Mesendoderm (in vitro differentiated cells): ENCODE measurements around the gene DBNDD1.
"Not testable (repeated sequence)": the region's sequence is repeated elsewhere in the genome, so short reads cannot be mapped to it uniquely, and the experiment has no call there.

Experiments used
- DNase-seq: peaks from one replicate; pipeline ENCODE4 v3.0.0; 2013
- H2AK5ac ChIP-seq: 2 replicates; pipeline ENCODE4 v1.6.1; 2013; ENCODE audit warnings: low read length, inconsistent platforms
- H2BK120ac ChIP-seq: 2 replicates; pipeline ENCODE4 v1.6.1; 2013; ENCODE audit warnings: low read depth, mild to moderate bottlenecking, low read length, moderate library complexity, mixed read lengths
- H2BK15ac ChIP-seq: replicated peaks from 2 replicates; pipeline ENCODE4 v1.6.1; 2013; ENCODE audit warnings: low read depth, mild to moderate bottlenecking, moderate library complexity
- H2BK5ac ChIP-seq: 2 replicates; pipeline ENCODE4 v1.6.1; 2013; ENCODE audit warnings: low read length, inconsistent platforms
- H3K18ac ChIP-seq: 2 replicates; pipeline ENCODE4 v1.6.1; 2013; ENCODE audit warnings: mild to moderate bottlenecking, low read length, mixed read lengths
- H3K23ac ChIP-seq: one replicate; pipeline ENCODE4 v1.6.1; 2013; ENCODE audit warnings: low read length
- H3K27ac ChIP-seq: 2 replicates; pipeline ENCODE4 v1.5.1; 2013; ENCODE audit warnings: low read depth, mild to moderate bottlenecking, inconsistent platforms, low read length, moderate library complexity
- H3K27me3 ChIP-seq: 2 replicates; pipeline ENCODE4 v1.6.1; 2013; ENCODE audit warnings: low read length, control low read depth, mild to moderate bottlenecking, inconsistent platforms; ENCODE audit not compliant: insufficient read depth, poor library complexity
- H3K36me3 ChIP-seq: 2 replicates; pipeline ENCODE4 v1.6.1; 2013; ENCODE audit warnings: low read length, inconsistent platforms; ENCODE audit not compliant: control insufficient read depth, insufficient read depth
- H3K4ac ChIP-seq: one replicate; pipeline ENCODE4 v1.6.1; 2013; ENCODE audit warnings: low read depth, mild to moderate bottlenecking, low read length, moderate library complexity
- H3K4me1 ChIP-seq: 2 replicates; pipeline ENCODE4 v1.6.1; 2013; ENCODE audit warnings: low read depth, low read length, inconsistent platforms; ENCODE audit not compliant: control insufficient read depth
- H3K4me2 ChIP-seq: 2 replicates; pipeline ENCODE4 v1.6.1; 2013; ENCODE audit warnings: low read length
- H3K4me3 ChIP-seq: 2 replicates; pipeline ENCODE4 v1.5.1; 2013; ENCODE audit warnings: mild to moderate bottlenecking, low read length
- H3K56ac ChIP-seq: one replicate; pipeline ENCODE4 v1.6.1; 2013; ENCODE audit warnings: low read length
- H3K79me1 ChIP-seq: 2 replicates; pipeline ENCODE4 v1.6.1; 2013; ENCODE audit warnings: low read length, inconsistent platforms
- H3K79me2 ChIP-seq: 2 replicates; pipeline ENCODE4 v1.6.1; 2013; ENCODE audit warnings: mild to moderate bottlenecking, low read length; ENCODE audit not compliant: control insufficient read depth, insufficient read depth
- H3K9ac ChIP-seq: 2 replicates; pipeline ENCODE4 v1.6.1; 2013; ENCODE audit warnings: low read length, inconsistent platforms
- H4K5ac ChIP-seq: one replicate; pipeline ENCODE4 v1.6.1; 2013; ENCODE audit warnings: low read length
- H4K8ac ChIP-seq: one replicate; pipeline ENCODE4 v1.6.1; 2013; ENCODE audit warnings: low read depth, mild to moderate bottlenecking, control low read depth, low read length, moderate library complexity
- WGBS: extraction: QIAGEN DNeasy Blood & Tissue Kit; methylation state at CpG from one replicate; pipeline ENCODE4 v1.1.7; 2013; ENCODE audit warnings: low lambda C conversion rate, missing lambda C conversion rate; ENCODE audit not compliant: insufficient coverage; ENCODE audit errors: extremely low coverage; 5-methylcytosine and 5-hydroxymethylcytosine counted together

The DBNDD1 gene

DNA sequence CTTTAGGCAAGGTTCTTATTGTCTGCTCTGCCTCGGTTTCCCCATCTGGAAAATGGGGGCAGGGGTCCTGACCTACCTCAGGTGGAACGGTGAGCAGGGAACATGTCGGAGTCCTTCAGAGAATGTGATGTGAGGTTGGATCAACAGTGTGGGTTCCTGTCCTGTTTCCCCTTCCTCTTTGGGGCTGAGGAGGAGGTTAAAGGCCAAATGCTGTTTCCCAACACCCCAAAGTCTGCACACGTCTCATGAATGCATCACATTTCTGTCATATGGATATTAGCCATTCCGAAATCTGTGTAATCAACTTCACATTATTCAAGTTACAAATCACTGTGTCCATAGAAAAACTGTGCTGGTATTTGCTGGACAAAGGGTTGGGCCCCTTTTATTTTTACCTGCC, 51.8 kb downstream of the DBNDD1 start:
- H3K18ac ChIP-seq, H3K56ac ChIP-seq, H3K4me2 ChIP-seq, H3K9ac ChIP-seq, DNase-seq, H3K4ac ChIP-seq, H3K79me2 ChIP-seq, H3K27me3 ChIP-seq, H4K5ac ChIP-seq, H2BK120ac ChIP-seq, H2BK15ac ChIP-seq, H3K36me3 ChIP-seq, H3K27ac ChIP-seq, H3K23ac ChIP-seq, H2AK5ac ChIP-seq, H4K8ac ChIP-seq, H2BK5ac ChIP-seq, H3K4me3 ChIP-seq, H3K4me1 ChIP-seq: not testable (repeated sequence)
- WGBS: no CpG with 5 or more reads among the region's 5 CpGs
- H3K79me1 ChIP-seq: peaks cover 14% of the 10 kb centered on the region

DNA sequence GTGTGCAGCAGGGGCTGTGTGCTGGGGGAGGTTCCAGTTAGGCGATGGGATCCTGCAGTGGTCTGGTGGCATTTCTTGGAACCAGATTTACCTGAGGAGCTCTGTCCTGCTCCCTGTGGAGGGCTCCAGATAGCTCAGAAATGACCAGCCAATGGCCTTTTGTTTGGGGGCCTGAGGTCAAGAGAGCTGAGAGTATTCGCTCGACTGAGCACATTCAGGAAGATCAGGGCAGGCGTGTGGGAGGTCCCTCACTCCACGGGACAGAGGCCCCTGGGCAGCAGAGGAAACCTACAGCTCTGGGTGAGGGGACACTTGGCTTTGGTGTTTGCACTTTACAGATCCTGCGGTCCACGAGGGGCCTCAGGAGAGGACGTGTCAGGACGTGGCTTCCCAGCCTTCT, 52.5 kb downstream of the DBNDD1 start:
- Histone ChIP-seq H3K4ac (no peak overlapping the region), H3K27ac (no peak overlapping the region), H3K79me2 (peaks cover 2% of the 10 kb centered on the region), H3K23ac (no peak overlapping the region), H3K9ac (no peak overlapping the region), H4K5ac (no peak overlapping the region), H3K4me3 (no peak overlapping the region), H3K4me1 (peaks cover 5% of the 10 kb centered on the region), H2BK15ac (no peak overlapping the region), H3K4me2 (no peak overlapping the region), H4K8ac (no peak overlapping the region), H2BK5ac (no peak overlapping the region), H3K27me3 (no peaks in the 10 kb centered on the region), H3K36me3 (no peaks in the 10 kb centered on the region), H3K18ac (no peak overlapping the region), H2AK5ac (no peak overlapping the region), H2BK120ac (no peak overlapping the region), H3K79me1 (peaks cover 12% of the 10 kb centered on the region), H3K56ac (no peak overlapping the region)
- no peak for DNase-seq
- WGBS: no CpG with 5 or more reads among the region's 9 CpGs

DNA sequence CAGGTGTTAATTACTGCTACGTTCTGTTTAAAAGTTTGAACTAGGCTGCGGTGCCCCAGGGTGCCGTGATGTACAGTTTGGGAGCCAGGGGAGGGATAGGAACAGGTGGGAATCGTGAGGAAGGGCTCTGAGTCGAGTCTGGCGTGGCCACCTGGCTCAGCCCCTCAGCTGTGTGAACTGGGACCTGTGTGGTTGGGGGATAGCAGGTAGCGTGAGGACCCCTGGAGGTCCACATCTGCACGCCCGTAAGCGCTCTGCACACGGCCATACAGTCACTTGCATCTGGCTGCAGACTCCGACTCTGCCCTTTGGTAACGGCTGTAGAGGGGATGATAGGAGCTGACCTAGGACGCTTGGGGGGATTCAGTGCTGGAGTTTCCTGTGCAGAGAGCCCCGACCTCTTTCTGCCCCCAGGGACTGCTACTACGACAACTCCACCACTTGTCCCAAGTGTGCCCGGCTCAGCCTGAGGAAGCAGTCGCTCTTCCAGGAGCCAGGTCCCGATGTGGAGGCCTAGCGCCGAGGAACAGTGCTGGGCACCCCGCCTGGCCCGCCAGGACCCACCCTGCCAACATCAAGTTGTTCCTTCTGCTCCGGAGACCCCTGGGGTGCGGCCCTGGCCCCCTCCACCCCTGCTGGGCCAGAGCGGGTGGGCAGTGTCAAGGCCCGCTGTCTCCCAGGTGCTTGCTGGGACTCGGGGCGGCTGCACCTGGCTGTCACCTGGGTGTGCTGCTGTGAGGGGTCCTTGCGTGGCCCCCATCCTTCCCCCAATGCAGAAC, 53.6 kb downstream of the DBNDD1 start:
- no peak overlapping the region for H3K4me2 ChIP-seq
- H3K23ac ChIP-seq: no peak overlapping the region
- H2BK15ac ChIP-seq: no peak overlapping the region
- no peak for DNase-seq
- H3K4me3 ChIP-seq: no peak overlapping the region
- no peak overlapping the region for H3K4ac ChIP-seq
- no peak overlapping the region for H3K18ac ChIP-seq
- no CpG with 5 or more reads among the region's 30 CpGs for WGBS
- H4K8ac ChIP-seq: no peak overlapping the region
- no peak overlapping the region for H2BK5ac ChIP-seq
- no peak overlapping the region for H2AK5ac ChIP-seq
- no peaks in the 10 kb centered on the region for H3K36me3 ChIP-seq
- H3K27ac ChIP-seq: no peak overlapping the region
- no peak overlapping the region for H4K5ac ChIP-seq
- H3K4me1 ChIP-seq: no peaks in the 10 kb centered on the region
- H3K56ac ChIP-seq: no peak overlapping the region
- no peak overlapping the region for H2BK120ac ChIP-seq
- no peaks in the 10 kb centered on the region for H3K27me3 ChIP-seq
- H3K9ac ChIP-seq: no peak overlapping the region
- peaks cover 3% of the 10 kb centered on the region for H3K79me1 ChIP-seq
- H3K79me2 ChIP-seq: peaks cover 2% of the 10 kb centered on the region

DNA sequence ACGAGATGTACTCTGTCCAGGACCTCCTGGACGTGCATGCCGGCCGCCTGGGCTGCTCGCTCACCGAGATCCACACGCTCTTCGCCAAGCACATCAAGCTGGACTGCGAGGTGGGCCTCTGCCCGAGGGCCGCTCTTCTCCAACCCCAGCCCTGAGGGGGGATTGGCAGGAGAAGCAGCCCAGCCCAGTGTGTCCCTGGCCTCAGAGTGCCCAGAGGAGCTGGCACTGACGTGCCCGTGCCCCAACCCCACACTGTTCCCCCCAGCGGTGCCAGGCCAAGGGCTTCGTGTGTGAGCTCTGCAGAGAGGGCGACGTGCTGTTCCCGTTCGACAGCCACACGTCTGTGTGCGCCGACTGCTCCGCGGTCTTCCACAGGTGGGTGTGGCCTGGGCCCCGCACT, 55.1 kb downstream of the DBNDD1 start:
- Histone ChIP-seq H3K79me2 (no peaks in the 10 kb centered on the region), H2AK5ac (no peak overlapping the region), H3K27ac (no peak overlapping the region), H4K5ac (no peak overlapping the region), H3K4me2 (no peak overlapping the region), H3K79me1 (no peaks in the 10 kb centered on the region), H3K36me3 (no peaks in the 10 kb centered on the region), H3K18ac (no peak overlapping the region), H3K4ac (no peak overlapping the region), H2BK5ac (no peak overlapping the region), H4K8ac (no peak overlapping the region), H2BK15ac (no peak overlapping the region), H3K56ac (no peak overlapping the region), H3K4me3 (no peak overlapping the region), H2BK120ac (no peak overlapping the region), H3K4me1 (no peaks in the 10 kb centered on the region), H3K27me3 (no peaks in the 10 kb centered on the region), H3K9ac (no peak overlapping the region), H3K23ac (no peak overlapping the region)
- WGBS: no CpG with 5 or more reads among the region's 25 CpGs
- no peak for DNase-seq

DNA sequence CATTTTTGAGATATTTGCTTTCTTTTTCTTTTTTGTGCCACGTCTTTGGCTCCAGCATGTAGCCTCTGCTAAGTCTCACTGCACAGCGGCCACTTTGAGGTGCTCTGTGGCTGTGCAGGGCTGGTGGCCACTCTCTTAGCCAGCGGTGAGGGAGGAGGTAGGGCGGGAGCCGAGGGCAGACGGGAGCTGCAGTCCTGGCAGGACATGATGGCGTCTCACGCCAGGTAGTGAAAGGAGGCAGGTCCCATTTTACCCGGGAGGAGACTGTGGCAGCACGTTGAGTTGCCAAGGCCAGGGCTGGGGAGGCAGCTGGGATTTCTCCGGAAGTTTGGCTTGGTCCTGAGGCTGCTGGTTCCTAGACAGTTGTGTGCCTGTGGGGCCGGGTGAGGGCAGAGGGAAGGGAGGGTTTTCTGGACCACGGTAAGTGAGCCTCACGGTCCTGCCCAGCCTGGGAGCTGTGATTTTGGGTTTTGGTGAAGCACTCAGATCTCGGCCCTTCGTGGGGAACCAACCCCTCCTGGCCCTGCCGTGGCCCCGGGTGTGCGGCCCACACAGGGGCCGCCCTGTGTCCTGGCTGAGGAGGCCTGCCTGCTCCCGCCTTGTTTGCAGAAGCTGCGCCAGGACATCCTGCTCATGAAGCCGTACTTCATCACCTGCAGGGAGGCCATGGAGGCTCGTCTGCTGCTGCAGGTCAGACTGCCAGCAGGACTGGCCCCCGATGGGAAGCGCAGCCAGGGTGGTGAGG, 56.3 kb downstream of the DBNDD1 start:
- H2AK5ac ChIP-seq: no peak overlapping the region
- no peak overlapping the region for H2BK120ac ChIP-seq
- no peak overlapping the region for H4K5ac ChIP-seq
- H3K4ac ChIP-seq: no peak overlapping the region
- no peak overlapping the region for H2BK15ac ChIP-seq
- no peak overlapping the region for H3K4me3 ChIP-seq
- peaks cover 1% of the 10 kb centered on the region for H3K36me3 ChIP-seq
- no peak overlapping the region for H3K18ac ChIP-seq
- no peaks in the 10 kb centered on the region for H3K79me1 ChIP-seq
- no CpG with 5 or more reads among the region's 26 CpGs for WGBS
- H3K4me2 ChIP-seq: no peak overlapping the region
- no peak for DNase-seq
- H3K23ac ChIP-seq: no peak overlapping the region
- no peaks in the 10 kb centered on the region for H3K27me3 ChIP-seq
- H4K8ac ChIP-seq: no peak overlapping the region
- no peak overlapping the region for H3K56ac ChIP-seq
- no peak overlapping the region for H3K27ac ChIP-seq
- no peak overlapping the region for H3K9ac ChIP-seq
- no peaks in the 10 kb centered on the region for H3K79me2 ChIP-seq
- H2BK5ac ChIP-seq: no peak overlapping the region
- no peaks in the 10 kb centered on the region for H3K4me1 ChIP-seq
